Measurements from ENCODE around the gene DNMT3A. TPM values are rescaled to one million over a fixed set of nuclear protein-coding genes. Genes with fewer than 3 reads are reported as not detected.

The DNMT3A gene
- total RNA-seq, 1 donor from 2014 or later, result 49.9 TPM

- no peak overlapping the region for H3K4me3 Mint-ChIP-seq
- ChIA-PET POLR2A (no interaction called here), CTCF (no interaction called here)
- H3K36me3 Mint-ChIP-seq (ENCODE audit: low read depth), result peaks cover 22% of the 10 kb centered on the region
- intact Hi-C loops (cut with micrococcal nuclease), result no loop called here
- H3K4me1 Mint-ChIP-seq, result no peaks in the 10 kb centered on the region
- H3K27me3 Mint-ChIP-seq, result no peaks in the 10 kb centered on the region
- DNase-seq (no peak), ATAC-seq (ENCODE audit: low read depth) (no peak)
- H3K9me3 Mint-ChIP-seq, result no peaks in the 10 kb centered on the region
- no peak overlapping the region for H3K27ac Mint-ChIP-seq
- TF ChIP-seq, protein P1, sequence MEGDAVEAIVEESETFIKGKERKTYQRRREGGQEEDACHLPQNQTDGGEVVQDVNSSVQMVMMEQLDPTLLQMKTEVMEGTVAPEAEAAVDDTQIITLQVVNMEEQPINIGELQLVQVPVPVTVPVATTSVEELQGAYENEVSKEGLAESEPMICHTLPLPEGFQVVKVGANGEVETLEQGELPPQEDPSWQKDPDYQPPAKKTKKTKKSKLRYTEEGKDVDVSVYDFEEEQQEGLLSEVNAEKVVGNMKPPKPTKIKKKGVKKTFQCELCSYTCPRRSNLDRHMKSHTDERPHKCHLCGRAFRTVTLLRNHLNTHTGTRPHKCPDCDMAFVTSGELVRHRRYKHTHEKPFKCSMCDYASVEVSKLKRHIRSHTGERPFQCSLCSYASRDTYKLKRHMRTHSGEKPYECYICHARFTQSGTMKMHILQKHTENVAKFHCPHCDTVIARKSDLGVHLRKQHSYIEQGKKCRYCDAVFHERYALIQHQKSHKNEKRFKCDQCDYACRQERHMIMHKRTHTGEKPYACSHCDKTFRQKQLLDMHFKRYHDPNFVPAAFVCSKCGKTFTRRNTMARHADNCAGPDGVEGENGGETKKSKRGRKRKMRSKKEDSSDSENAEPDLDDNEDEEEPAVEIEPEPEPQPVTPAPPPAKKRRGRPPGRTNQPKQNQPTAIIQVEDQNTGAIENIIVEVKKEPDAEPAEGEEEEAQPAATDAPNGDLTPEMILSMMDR (IDR thresholded peaks at IDR 0.05), result no peak
Measured at GRCh38 chr2:25258847-25259736, 82.6 kb downstream of the DNMT3A start.

DNA sequence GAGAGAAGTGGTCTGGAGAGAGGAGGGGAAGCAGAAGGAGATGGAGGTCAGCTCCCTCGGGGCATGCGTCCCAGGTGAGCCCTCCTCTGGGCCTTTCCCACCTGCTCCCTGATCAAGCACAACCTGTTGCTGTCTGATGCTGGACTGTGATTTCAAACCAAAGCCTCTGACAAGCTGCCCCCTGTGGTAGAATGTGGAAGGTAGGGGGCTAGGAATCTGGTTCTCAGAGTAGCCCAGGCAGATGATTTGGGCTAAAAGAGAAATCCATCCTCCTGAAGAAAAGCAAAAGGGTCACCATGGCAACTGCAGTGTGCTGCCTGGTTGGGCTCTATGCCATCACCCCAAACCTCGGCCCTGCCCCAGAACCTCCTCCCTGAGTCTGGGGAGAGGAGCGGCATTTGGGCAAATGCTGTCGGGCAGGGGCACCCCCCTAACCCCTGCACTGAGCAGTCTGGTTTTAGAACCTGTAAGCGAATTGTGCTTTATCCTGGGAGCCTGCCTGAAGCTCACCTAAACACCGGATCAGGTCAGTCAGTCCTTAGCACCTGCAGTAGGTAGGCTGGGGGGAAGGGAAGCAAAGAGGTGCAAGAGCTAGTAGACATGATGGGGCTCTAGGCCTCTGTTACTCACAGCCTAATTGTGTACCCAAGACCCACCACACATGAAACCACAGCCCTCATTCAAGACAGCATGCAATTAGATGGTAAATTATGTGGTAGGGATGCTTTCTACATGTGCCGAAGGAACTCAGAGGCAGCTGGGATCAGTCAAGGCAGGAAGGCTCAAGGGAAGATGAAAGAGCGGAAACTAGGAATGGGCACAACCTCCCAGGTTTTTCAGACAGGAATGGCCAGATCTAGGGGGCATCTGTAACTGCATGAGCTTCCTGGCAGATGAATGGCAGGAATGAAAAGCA is 83.5 kb downstream of the DNMT3A start:
- H3K9me3 Mint-ChIP-seq, result no peaks in the 10 kb centered on the region
- H3K4me3 Mint-ChIP-seq, result no peak overlapping the region
- CTCF ChIA-PET, result no interaction called here
- peaks cover under 1% of the 10 kb centered on the region for H3K4me1 Mint-ChIP-seq
- intact Hi-C loops (cut with micrococcal nuclease), result no loop called here
- DNase-seq (no peak), ATAC-seq (ENCODE audit: low read depth) (no peak)
- no peak overlapping the region for H3K27ac Mint-ChIP-seq
- TF ChIP-seq, protein P1 (IDR thresholded peaks at IDR 0.05), result no peak
- peaks cover 22% of the 10 kb centered on the region for H3K36me3 Mint-ChIP-seq (ENCODE audit: low read depth)
- POLR2A ChIA-PET, result interaction anchor here (0.6 kb wide), 1 partner anchor 75 kb away, joined by 3 read pairs; no protein-coding TSS in a partner anchor
- H3K27me3 Mint-ChIP-seq, result no peaks in the 10 kb centered on the region

GRCh38 chr2:25257032-25257552 is 84.6 kb downstream of the DNMT3A start:
- ChIA-PET POLR2A (interaction anchor here (0.6 kb wide), 1 partner anchor 76 kb away, joined by 3 read pairs; no protein-coding TSS in a partner anchor), CTCF (no interaction called here)
- Mint-ChIP-seq H3K27ac (no peak overlapping the region), H3K27me3 (no peaks in the 10 kb centered on the region), H3K4me3 (no peak overlapping the region), H3K9me3 (no peaks in the 10 kb centered on the region), H3K4me1 (peaks cover 7% of the 10 kb centered on the region), H3K36me3 (ENCODE audit: low read depth) (peaks cover 22% of the 10 kb centered on the region)
- no peak for DNase-seq
- ATAC-seq (ENCODE audit: low read depth), result no peak
- TF ChIP-seq, protein P1 (IDR thresholded peaks at IDR 0.05), result no peak
- intact Hi-C loops (cut with micrococcal nuclease), result no loop called here

- no peak for ATAC-seq (ENCODE audit: low read depth)
- TF ChIP-seq, protein P1 (IDR thresholded peaks at IDR 0.05), result no peak
- Mint-ChIP-seq H3K4me3 (no peak overlapping the region), H3K36me3 (ENCODE audit: low read depth) (peaks cover 20% of the 10 kb centered on the region), H3K4me1 (peaks cover 8% of the 10 kb centered on the region), H3K9me3 (no peaks in the 10 kb centered on the region), H3K27me3 (no peaks in the 10 kb centered on the region), H3K27ac (no peak overlapping the region)
- CTCF ChIA-PET, result no interaction called here
- no peak for DNase-seq
- POLR2A ChIA-PET, result no interaction called here
- intact Hi-C loops (cut with micrococcal nuclease), result no loop called here
Measured at GRCh38 chr2:25256488-25256875, 85.2 kb downstream of the DNMT3A start.

Measured in activated B cell treated with CpG ODN at 0.5 μM for 24 hours (primary cell).